Hepatocyte (in vitro differentiated cells): Measurements from ENCODE around the gene PARP6.

Experiments
- CTCF ChIP-seq: fragments of 200-600 bp; sonication (generic); IDR thresholded peaks from 2 replicates; pipeline ENCODE4 v1.5.1; 2016; ENCODE audit warnings: antibody characterized with exemption, mild to moderate bottlenecking; ENCODE audit not compliant: poor library complexity
- EZH2 ChIP-seq: fragments of 200-600 bp; sonication (generic); IDR thresholded peaks from 2 replicates; pipeline ENCODE4 v1.6.1; 2016; ENCODE audit warnings: antibody characterized with exemption, mild to moderate bottlenecking, borderline replicate concordance
- EZH2phosphoT487 ChIP-seq: fragments of 200-600 bp; sonication (generic); IDR thresholded peaks from one replicate; pipeline ENCODE4 v1.6.1; 2018; ENCODE audit warnings: antibody characterized with exemption, mild to moderate bottlenecking, low read depth, moderate library complexity; ENCODE audit not compliant: unreplicated experiment, severe bottlenecking

GRCh38 chr15:72222393-72222792 lies 50.0 kb downstream of the PARP6 start:
- TF ChIP-seq CTCF (no peak), EZH2 (no peak), EZH2phosphoT487 (no peak)
